Activated naive CD4-positive, alpha-beta T cell treated with anti-CD3 and anti-CD28 coated beads, Interleukin-2, amount 50 U/mL, for 72 hours (primary cell): ENCODE results near the gene NRN1L. TPM values are rescaled to one million over a fixed set of nuclear protein-coding genes. Genes with fewer than 3 reads are reported as not detected.
"Not testable (repeated sequence)": the region's sequence is repeated elsewhere in the genome, so short reads cannot be mapped to it uniquely, and the experiment has no call there.

Source experiments
- ATAC-seq, 2 donors: fragments of 150-1000 bp; cut with Tn5 transposase; 2 replicates each; pipeline ENCODE4 v1.10.0; 2021; ENCODE audit warnings: mild to moderate bottlenecking in 2 of 2, moderate library complexity in 2 of 2
- DNase-seq, 2 donors: peaks; one replicate each; pipeline ENCODE4 v3.0.0; 2021 to 2022; ENCODE audit warnings: low spot score in 2 of 2
- H3K27ac Mint-ChIP-seq, 2 donors: one replicate each; pipeline ENCODE4 v1.8.0; 2022; ENCODE audit warnings: mild to moderate bottlenecking in 2 of 2, mixed read lengths in 2 of 2
- H3K36me3 Mint-ChIP-seq, 2 donors: one replicate each; pipeline ENCODE4 v1.8.0; 2022; ENCODE audit warnings: mixed read lengths in 2 of 2
- H3K9me3 Mint-ChIP-seq, 2 donors: one replicate each; pipeline ENCODE4 v1.8.0; 2022; ENCODE audit warnings: mixed read lengths in 2 of 2
- total RNA-seq, 2 donors: library from RNA; stranded (reverse); gene quantifications; one replicate each; pipeline ENCODE4 v1.2.3, GENCODE V29; 2022

NRN1L gene
- total RNA-seq, 2 donors from 2014 or later: 0.78 TPM; not detected in 1

DNA sequence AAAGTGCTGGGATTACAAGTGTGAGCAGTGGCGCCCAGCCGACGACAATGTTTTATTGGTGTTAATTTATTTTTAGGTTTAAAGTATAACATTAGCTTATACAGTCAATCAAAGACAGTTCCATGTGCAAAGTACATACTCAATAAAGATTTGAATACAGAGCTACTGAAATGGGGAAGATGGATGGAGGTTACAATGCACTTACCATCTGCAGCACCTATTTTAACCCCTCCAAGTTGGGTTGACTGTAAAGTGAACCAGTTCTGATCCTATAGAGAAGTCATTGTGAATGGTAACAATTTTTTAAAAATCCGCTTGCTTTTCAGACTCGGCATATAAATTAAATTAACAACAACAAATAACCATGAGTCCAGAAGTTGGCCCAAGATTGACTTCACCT lies 7.7 kb downstream of the NRN1L start:
- H3K36me3 Mint-ChIP-seq: peaks cover 4 to 7% of the 10 kb centered on the region in 2 donors
- DNase-seq: no peak
- peak overlapping the region; percentile 66 to 94 for H3K27ac Mint-ChIP-seq
- ATAC-seq: no peak
- H3K9me3 Mint-ChIP-seq: no peaks in the 10 kb centered on the region

- peak; percentile 90 to 92 for DNase-seq
- ATAC-seq: peak; percentile 100
- H3K9me3 Mint-ChIP-seq: no peaks in the 10 kb centered on the region
- H3K36me3 Mint-ChIP-seq: peaks cover 4 to 7% of the 10 kb centered on the region in 2 donors
- peak within 1 kb of the TSS; percentile 94 to 97 for H3K27ac Mint-ChIP-seq
Observed at GRCh38 chr16:67892899-67893742, 8.4 kb downstream of the NRN1L start, which contains the start of gene PSKH1. TSS of gene PSKH1 (plus strand) at chr16:67893254. CDS start at chr16:67908750, 15,496 bp downstream.

GRCh38 chr16:67893743-67894399 lies 9.2 kb downstream of the NRN1L start:
- Mint-ChIP-seq H3K27ac (peak overlapping the region; percentile 94 to 97), H3K9me3 (no peaks in the 10 kb centered on the region), H3K36me3 (peaks cover 4 to 7% of the 10 kb centered on the region in 2 donors)
- ATAC-seq (no peak), DNase-seq (no peak)

DNA sequence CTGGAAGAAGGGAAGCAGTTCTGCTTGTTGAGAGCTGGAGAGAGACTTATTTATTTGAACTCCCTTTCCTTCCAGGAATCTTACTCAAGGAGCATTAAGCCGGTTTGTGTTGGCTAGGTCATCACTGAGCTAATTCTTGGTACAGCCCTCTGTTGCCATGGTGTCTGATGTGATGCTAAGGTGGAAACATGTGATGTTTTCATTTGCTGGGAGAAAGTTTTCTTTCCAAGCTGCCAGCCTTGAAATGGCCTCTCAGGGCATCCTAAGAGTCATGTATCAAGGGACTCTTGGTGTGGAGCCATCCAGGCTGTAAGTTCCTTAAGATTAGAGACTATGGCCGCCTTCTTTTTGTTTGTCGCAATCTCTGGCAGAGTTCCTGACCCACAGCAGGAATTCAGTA lies 12.5 kb downstream of the NRN1L start:
- Mint-ChIP-seq H3K36me3 (peaks cover 4 to 7% of the 10 kb centered on the region in 2 donors), H3K27ac (no peak overlapping the region), H3K9me3 (no peaks in the 10 kb centered on the region)
- DNase-seq (no peak), ATAC-seq (no peak)

DNA sequence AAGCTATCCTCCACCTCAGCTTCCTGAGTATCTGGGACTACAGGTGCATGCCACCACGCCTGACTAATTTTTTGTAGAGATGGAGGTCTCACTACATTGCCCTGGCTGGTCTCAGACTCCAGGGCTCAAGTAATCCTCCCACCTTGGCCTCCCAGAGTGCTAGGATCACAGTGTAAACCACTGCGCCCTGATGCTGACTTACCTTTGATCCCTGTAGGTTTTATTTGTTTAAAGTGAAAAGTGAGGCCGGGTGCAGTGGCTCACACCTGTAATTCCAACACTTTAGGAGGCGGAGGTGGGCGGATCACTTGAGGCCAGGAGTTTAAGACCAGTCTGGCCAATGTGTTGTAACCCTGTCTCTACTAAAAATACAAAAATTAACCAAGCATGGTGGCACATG lies 17.0 kb downstream of the NRN1L start:
- Mint-ChIP-seq H3K27ac (peak overlapping the region in 1 of 2 donors; percentile 22), H3K36me3 (no peaks in the 10 kb centered on the region), H3K9me3 (no peaks in the 10 kb centered on the region)
- no peak for ATAC-seq
- DNase-seq: no peak

DNA sequence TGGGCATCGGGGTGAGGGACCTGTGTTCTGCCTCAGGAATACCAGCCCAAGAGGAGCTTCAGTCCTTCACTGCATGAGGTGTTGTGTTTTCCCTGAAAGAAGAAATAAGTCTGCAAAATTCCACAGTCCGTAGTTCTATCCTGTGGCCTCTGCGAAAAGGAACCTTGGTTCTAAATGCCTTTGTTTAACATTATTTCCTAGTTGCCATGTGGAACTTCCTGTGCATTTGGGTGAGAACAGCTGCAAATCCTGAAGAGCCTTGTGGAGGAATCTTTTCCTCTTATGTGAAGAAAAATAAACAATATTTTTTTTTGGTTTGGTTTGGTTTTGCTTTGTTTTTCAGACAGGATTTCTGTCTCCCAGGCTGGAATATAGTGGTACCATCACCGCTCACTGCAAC lies 18.1 kb downstream of the NRN1L start:
- Mint-ChIP-seq H3K36me3 (no peaks in the 10 kb centered on the region), H3K9me3 (no peaks in the 10 kb centered on the region), H3K27ac (no peak overlapping the region)
- no peak for ATAC-seq
- DNase-seq: no peak

GRCh38 chr16:67907397-67908180 lies 22.9 kb downstream of the NRN1L start:
- H3K27ac Mint-ChIP-seq: peak overlapping the region; percentile 0 to 72
- H3K36me3 Mint-ChIP-seq: no peaks in the 10 kb centered on the region
- no peaks in the 10 kb centered on the region for H3K9me3 Mint-ChIP-seq
- no peak for ATAC-seq
- no peak for DNase-seq

DNA sequence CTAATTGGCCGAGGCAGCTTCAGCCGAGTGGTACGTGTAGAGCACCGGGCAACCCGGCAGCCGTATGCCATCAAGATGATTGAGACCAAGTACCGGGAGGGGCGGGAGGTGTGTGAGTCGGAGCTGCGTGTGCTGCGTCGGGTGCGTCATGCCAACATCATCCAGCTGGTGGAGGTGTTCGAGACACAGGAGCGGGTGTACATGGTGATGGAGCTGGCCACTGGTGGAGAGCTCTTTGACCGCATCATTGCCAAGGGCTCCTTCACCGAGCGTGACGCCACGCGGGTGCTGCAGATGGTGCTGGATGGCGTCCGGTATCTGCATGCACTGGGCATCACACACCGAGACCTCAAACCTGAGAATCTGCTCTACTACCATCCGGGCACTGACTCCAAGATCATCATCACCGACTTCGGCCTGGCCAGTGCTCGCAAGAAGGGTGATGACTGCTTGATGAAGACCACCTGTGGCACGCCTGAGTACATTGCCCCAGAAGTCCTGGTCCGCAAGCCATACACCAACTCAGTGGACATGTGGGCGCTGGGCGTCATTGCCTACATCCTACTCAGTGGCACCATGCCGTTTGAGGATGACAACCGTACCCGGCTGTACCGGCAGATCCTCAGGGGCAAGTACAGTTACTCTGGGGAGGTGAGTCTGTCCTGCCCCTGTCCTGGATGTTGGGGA lies 24.5 kb downstream of the NRN1L start:
- Mint-ChIP-seq H3K9me3 (no peaks in the 10 kb centered on the region), H3K36me3 (no peaks in the 10 kb centered on the region), H3K27ac (peak overlapping the region; percentile 72 to 80)
- ATAC-seq: no peak
- no peak for DNase-seq

GRCh38 chr16:67910158-67910557 lies 25.5 kb downstream of the NRN1L start:
- no peaks in the 10 kb centered on the region for H3K9me3 Mint-ChIP-seq
- ATAC-seq (peak; percentile 90), DNase-seq (peak in 1 of 2 donors; percentile 38)
- no peaks in the 10 kb centered on the region for H3K36me3 Mint-ChIP-seq
- H3K27ac Mint-ChIP-seq: peak overlapping the region; percentile 46 to 80

DNA sequence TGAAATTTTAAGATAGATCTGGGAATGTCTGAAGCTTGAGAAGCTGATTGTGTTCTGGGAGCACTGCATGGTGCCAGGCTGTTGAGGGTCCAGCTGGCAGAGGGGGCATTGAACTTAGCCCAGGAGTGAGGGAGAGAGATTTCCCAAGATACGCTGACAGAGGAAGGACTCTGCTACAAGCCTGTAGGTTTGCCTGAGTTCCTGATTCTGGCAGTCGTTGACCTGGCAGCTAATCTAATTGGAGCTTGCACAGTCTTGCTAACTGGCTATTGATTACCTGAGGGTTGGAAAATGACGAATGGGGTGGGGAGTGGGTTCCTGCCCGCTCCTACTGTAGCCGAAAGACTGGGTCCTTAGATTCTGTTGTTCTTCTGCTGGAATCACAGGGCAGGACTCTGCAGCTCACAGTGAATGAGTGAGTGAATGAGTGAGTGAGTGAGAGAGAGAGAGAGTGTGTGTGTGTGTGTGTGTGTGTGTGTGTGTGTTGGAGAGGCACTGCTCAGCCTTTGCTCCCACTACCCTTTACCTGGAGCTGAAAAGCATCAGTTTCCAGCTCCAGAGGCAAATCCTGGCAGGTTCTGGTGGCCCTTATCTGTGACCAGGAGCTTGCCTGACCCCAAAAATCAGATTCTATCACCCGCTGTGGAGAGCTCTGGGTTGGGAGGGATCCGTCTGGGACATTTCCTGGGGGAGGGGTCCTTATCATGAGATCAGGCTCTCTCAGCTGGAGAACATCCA lies 30.2 kb downstream of the NRN1L start:
- ATAC-seq (no peak), DNase-seq (no peak)
- H3K9me3 Mint-ChIP-seq: no peaks in the 10 kb centered on the region
- peak overlapping the region in 1 of 2 donors; percentile 65 for H3K27ac Mint-ChIP-seq
- no peaks in the 10 kb centered on the region for H3K36me3 Mint-ChIP-seq

DNA sequence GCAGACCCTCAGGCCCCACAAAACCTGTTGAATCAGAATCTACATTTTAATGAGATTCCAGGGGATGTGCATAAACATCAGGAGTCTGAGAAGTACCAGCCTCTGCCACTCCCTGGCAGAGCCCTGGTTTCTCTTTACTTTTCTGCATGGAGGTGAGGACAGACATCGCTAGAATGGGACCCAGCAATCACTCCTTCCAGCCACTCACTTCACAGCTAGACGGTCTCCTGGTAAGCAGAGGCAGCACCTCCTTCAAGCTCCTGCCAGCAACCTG lies 30.7 kb downstream of the NRN1L start:
- not testable (repeated sequence) for H3K27ac Mint-ChIP-seq, DNase-seq, ATAC-seq, H3K36me3 Mint-ChIP-seq, H3K9me3 Mint-ChIP-seq

DNA sequence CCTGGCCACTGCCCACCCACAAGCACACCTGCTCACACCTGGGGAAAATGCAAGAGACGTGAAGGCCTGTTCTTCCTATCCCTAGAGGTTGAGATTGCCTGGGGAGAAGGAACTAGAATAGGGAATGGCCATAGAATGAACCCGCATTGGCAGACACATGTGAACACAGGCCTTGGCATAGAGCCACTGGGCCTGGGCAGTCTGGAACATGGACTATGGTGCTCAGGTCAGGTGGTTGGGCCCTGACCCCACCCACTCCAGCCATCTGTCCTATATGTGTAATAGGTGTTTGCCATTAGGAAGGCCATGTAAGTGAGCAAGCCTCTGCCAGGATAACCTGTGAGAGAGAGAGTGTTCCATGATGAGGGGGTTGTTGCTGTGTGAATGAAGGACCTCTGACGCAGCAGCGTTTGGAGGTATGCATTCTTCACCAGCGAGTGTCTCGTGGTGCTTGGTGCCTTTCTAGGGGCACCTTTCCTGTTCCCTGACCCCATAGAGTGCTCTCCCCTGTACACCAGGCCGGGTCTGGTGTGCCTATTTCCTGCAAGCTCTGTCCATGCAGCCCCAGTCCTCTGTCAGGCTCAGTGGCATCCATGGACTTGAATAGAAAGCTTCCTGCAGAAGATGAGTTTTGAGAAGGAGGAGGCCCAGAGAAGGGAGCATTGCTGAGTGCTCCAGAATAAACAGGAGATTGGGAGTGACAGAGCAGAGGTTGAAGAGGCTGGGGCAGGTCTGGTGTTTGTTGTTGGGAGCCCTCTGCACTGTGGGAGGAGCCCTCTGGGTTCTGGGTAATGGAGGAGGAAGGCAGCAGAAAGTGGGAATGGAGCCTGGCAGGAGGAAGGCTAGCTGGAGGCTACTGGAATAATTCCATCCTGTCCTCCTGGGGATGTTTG lies 31.4 kb downstream of the NRN1L start:
- Mint-ChIP-seq H3K27ac (peak overlapping the region in 1 of 2 donors; percentile 34), H3K9me3 (no peaks in the 10 kb centered on the region), H3K36me3 (no peaks in the 10 kb centered on the region)
- ATAC-seq (no peak), DNase-seq (no peak)

DNA sequence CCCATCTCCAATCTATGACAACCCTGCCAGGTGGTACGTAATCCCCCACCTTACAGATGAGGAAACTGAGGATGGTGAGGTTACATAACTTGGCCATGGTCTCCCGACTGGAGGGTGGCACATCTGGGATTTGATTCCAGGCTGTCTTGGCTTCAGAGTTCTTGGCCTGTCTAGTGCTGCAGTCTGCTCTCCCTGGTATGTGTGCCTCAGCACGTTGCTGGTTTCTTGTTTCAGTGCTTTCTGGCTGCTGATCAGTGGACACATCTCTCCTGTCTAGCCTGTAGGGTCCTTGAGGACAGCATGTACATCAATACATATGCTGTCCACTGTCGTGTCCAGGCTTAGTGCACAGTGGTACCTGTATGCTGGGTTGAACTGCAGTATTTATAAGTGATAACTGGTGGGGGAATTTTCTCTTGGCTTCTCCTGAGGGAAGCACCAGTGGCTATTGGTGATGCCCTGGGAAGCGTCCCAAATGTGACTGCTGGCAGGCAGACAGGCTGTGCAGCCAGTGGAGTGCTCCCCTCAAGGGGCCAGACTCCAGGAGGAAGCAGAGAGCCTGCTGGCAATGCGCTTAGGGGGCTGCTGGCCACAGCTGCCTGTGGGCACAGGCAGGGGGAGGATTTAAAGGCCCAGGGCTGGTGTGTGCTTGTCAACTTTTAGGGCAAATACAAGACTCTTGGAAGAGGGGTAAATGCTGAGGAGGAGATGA lies 32.6 kb downstream of the NRN1L start:
- peak overlapping the region; percentile 93 to 94 for H3K27ac Mint-ChIP-seq
- ATAC-seq (peak in 1 of 2 donors; percentile 20), DNase-seq (no peak)
- no peaks in the 10 kb centered on the region for H3K9me3 Mint-ChIP-seq
- H3K36me3 Mint-ChIP-seq: no peaks in the 10 kb centered on the region

- peak overlapping the region; percentile 93 to 94 for H3K27ac Mint-ChIP-seq
- no peaks in the 10 kb centered on the region for H3K36me3 Mint-ChIP-seq
- H3K9me3 Mint-ChIP-seq: no peaks in the 10 kb centered on the region
- peak; percentile 100 for ATAC-seq
- peak in 1 of 2 donors; percentile 51 for DNase-seq
Observed at GRCh38 chr16:67917852-67918236, 33.2 kb downstream of the NRN1L start.
